CD4-positive, alpha-beta T cell treated with Interleukin-1 beta for 1 hour (primary cell): ENCODE data around the gene SRF.

Source experiments
- DNase-seq, 2 donors: peaks; one replicate each; pipeline ENCODE4 v3.0.0-alpha.2; 2020 to 2022

SRF gene

GRCh38 chr6:43147691-43148477, 23.2 kb upstream of the SRF start:
- DNase-seq, result no peak

GRCh38 chr6:43149265-43149664, 21.8 kb upstream of the SRF start:
- no peak for DNase-seq

- DNase-seq, result no peak
Observed at GRCh38 chr6:43150051-43150751, 20.9 kb upstream of the SRF start.

GRCh38 chr6:43159599-43159998, 11.5 kb upstream of the SRF start:
- no peak for DNase-seq

GRCh38 chr6:43163899-43164298, 7.2 kb upstream of the SRF start:
- DNase-seq, result no peak

- DNase-seq, result no peak
Observed at GRCh38 chr6:43170417-43170930, 595 bp upstream of the SRF start.

GRCh38 chr6:43171707-43172103, 636 bp downstream of the SRF start:
- peak; percentile 18 to 27 for DNase-seq

GRCh38 chr6:43172104-43173007, 1.3 kb downstream of the SRF start:
- peak; percentile 46 to 56 for DNase-seq

- DNase-seq, result peak in 1 of 2 donors; percentile 29
Observed at GRCh38 chr6:43173591-43174262, 2.7 kb downstream of the SRF start.

GRCh38 chr6:43174263-43175112, 3.4 kb downstream of the SRF start:
- DNase-seq, result peak; percentile 97

GRCh38 chr6:43175676-43176422, 4.8 kb downstream of the SRF start:
- DNase-seq, result no peak

GRCh38 chr6:43176423-43176786, 5.3 kb downstream of the SRF start:
- DNase-seq, result no peak

GRCh38 chr6:43178150-43178549, 7.1 kb downstream of the SRF start:
- DNase-seq, result no peak

- no peak for DNase-seq
Observed at GRCh38 chr6:43178951-43179830, 8.1 kb downstream of the SRF start.

GRCh38 chr6:43180058-43180457, 9.0 kb downstream of the SRF start:
- DNase-seq, result no peak

- DNase-seq, result no peak
Observed at GRCh38 chr6:43180985-43181384, 9.9 kb downstream of the SRF start.

- no peak for DNase-seq
Observed at GRCh38 chr6:43181621-43181941, 10.5 kb downstream of the SRF start.

- peak; percentile 83 for DNase-seq
Observed at GRCh38 chr6:43181942-43182860, 11.1 kb downstream of the SRF start, which contains the start of gene CUL9. Gene CUL9 (plus strand): TSS chr6:43182196. CDS start chr6:43184311, 2,115 bp downstream.

- DNase-seq, result no peak
Observed at GRCh38 chr6:43183441-43183840, 12.4 kb downstream of the SRF start.
